ENCODE measurements around the gene HOXA11.
A peak's percentile ranks its signal among the peaks of the same experiment; 100 is the strongest.

HOXA11 gene

GRCh38 chr7:27180431-27181420 lies 4.3 kb downstream of the HOXA11 start:
- DNase-seq (ENCODE audit: low spot score) = no peak

DNA sequence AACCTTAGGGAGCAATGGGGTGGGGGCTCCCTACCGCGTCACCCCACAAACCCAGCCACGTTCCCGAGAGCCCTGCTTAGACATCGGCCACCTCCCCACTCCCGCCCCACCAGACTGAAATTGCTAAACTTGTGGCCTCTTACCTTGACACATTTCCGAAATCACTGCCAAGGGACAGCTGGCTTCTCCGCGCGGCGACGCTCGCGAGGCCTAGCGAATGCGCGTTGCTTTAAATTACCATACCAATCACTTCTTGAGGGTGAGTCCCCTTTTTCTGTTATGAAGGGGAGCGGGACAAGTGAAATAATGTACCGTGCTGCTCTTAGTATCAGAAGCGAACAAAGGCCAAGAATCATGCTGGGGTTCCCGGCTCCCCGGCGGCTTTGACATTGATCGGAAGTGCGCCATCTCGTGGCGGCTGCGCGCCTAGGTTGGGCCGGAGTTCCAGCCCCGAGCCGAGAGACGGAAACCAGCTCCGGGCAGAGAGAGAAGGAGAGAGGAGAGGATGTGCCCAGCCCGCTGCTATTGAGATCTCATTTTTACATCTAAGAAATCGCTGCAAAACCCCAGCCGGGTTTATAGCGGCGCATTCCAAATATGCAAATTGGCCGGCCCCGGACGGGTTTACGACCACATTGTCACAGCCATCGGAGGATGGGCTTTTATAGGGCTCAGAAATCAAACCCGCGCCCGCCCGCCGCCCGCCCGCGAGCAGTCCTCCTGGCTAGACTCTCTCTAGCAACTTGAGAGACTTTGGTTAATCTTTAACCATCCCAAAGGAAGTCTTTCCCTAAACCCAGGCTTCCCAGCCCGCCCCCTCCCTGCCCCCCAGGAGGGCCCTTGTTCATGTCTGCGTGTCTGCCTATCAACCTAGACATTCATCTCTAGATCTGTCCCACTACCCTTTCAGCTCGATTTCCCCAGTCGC lies 5.3 kb downstream of the HOXA11 start:
- DNase-seq (ENCODE audit: low spot score) = peak; percentile 85

DNA sequence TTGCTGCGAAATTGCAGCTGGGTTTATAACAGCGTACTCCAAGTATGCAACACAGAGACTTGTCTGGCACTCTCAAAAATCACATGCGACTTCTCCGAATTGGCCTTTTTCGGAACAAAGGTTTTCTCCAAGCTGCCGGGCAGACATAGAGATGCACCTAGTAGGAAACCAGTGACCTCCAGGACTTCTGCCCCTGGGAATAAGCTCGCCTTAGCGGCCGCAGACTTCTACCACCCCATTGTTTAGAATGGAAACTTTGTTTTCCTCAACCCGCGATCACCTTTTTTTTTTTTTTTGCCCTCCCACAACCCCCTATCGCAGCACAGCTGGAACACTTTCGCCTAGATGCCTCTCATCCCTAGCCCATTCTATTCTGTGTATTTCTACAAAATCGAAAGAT lies 6.0 kb downstream of the HOXA11 start:
- DNase-seq (ENCODE audit: low spot score) = no peak

GRCh38 chr7:27178366-27178765 lies 6.7 kb downstream of the HOXA11 start:
- no peak for DNase-seq (ENCODE audit: low spot score)

DNA sequence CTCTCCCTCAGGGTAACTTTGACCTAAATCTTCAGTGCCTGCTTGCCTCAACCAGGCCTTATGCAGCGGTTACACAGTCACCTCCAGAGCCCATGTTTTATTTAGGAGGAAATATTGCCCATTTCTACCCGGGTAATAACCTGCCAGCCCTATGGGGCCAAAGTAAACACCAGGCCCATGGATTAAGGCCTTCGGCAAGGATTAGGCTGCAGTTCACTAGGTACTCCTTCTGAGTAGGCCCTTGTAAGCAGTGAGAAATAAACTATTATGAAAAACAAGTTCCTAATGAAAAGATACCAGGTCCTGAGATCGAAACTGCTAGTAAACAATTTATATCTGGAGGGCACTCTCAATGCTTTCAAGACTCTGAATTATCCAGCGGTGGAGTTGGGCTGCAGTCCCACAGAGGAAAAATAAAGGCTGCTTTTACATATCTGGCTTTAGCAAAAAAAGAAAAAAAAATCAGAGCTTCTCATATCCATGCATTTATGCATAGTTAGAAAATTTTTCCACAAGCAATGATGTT lies 7.2 kb downstream of the HOXA11 start:
- no peak for DNase-seq (ENCODE audit: low spot score)

- DNase-seq (ENCODE audit: low spot score) = no peak
These were observed 7.9 kb downstream of the HOXA11 start for GRCh38 chr7:27176962-27177794.

- DNase-seq (ENCODE audit: low spot score) = no peak
These were observed 8.5 kb downstream of the HOXA11 start for GRCh38 chr7:27176524-27176845.

DNA sequence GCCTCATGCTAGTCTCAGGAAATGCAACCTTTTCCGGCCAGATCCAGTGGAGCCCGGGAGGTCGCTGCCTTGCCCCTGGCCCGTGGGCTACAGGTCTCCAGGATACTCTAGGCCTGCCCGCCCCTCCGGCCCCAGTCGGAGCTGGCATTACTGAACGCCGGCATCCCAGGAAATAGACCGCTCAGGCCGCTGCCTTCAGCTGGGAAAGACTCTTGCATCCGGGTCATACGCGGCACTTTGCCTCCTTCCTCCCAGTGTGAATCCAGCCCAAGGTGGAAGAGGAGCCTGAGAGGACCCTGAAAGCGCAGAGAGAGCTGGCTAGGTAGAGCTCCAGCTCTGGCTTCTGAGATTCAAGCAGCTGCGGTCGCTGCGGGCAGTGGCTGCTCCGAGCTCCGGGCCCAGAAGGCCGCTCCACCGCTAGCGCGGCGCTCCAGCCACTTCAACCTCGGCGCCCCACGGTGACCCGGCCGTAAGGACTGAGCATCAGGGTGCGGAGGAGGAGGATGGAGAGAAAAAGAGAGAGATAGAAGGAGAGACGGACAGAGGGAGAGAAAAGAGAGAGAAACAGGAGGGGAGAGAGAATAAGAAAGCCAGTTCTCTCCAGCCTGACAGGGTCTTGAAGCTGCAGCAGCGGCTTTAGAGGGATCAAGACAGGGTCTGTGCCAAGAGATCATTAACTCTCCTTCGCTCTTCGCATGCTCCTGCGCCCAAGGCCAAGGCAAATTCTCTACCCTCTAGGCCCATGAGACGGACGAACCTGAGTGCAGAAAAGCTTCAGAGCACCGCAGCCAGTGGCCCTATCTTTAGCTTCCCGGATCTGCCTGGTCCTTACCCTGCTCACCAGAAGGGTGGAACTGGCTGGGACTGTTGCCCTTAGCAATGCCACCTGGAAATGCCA lies 9.2 kb downstream of the HOXA11 start:
- DNase-seq (ENCODE audit: low spot score) = no peak

DNA sequence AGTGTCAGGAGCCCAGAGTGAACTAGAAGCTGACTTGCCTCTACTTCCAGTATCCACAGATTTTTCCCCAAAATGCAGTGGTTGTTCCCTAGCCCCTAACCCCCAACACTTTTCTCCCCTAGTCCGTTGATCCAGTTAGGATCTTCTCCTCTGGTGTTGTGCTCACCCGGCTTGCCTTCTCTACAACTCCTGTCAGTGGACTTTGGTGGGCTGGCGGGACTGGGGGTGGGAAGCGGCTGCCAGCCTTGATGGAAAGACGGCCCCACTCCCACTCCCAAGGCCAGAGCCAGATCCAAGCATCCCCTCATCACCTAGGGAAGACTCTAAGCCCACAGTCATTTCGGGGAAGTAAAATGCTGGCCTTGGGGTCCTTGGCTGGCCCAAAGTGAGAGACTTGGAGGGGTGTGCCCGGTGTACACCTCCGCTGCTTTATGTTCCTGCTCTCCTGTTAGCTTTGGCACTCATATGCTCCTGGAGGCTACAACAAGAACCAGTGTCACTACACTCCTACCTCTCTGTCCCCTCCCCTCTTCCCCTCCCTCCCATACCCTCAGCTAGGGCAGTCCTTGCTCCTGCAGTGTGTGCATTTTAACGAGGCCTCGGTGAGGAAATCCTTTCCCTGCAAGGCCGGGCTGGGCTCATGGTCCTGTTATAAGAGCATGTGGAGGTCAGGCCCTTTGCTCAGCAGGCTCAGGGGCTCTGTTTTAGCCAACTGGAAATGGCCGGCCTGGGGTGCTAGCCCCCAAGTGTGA lies 10.0 kb downstream of the HOXA11 start:
- DNase-seq (ENCODE audit: low spot score) = no peak

- DNase-seq (ENCODE audit: low spot score) = no peak
These were observed 10.8 kb downstream of the HOXA11 start, which contains the start of gene HOXA10 for GRCh38 chr7:27173956-27174873. HOXA10 (minus strand) TSS chr7:27174320; CDS start chr7:27174306, 14 bp downstream.

DNA sequence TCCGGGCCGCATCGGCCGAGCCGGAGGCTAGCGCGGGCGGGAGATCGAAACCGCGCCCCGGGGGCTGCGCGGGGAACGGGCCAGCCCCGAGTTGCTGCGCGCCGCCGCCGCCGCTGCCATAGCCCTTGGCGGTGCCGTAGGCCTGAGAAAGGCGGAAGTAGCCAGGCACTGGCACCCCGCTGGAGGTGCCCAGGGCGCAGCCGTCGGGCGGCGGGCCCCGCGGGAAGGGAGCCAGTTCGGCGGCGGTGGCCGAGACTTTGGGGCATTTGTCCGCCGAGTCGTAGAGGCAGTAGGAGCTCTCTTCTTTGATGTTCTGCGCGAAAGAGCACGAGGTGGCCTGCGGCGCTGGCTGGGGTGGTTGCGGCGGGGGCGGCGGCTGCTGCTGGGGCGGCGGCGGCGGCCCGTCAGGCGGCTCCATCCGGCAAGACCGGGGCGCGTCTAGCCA lies 11.5 kb downstream of the HOXA11 start:
- no peak for DNase-seq (ENCODE audit: low spot score)

- DNase-seq (ENCODE audit: low spot score) = no peak
These were observed 12.1 kb downstream of the HOXA11 start for GRCh38 chr7:27172823-27173510.

- no peak for DNase-seq (ENCODE audit: low spot score)
These were observed 12.7 kb downstream of the HOXA11 start for GRCh38 chr7:27172315-27172774.

DNA sequence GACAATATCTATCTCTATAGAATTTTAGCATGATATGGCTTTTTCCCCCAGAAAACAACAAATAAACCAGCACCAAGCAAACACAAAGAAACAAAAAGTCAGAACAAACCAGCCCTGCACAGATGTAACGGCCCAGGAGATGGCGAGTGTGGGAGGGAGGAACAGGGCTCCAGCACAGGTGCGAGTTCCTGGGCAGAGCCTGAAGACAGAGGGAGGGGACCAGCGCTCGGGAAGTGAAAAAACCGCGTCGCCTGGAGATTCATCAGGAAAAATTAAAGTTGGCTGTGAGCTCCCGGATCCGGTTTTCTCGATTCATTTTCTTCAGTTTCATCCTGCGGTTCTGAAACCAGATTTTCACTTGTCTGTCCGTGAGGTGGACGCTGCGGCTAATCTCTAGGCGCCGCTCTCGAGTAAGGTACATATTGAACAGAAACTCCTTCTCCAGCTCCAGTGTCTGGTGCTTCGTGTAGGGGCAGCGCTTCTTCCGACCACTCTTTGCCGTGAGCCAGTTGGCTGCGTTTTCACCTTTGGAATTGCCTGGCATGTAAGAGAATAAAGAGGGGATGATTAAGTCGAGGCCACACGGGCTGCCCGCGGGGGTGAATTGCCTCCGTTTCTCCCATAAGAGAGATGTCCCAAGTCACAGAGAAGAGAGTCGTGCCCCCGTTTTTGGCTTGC lies 13.3 kb downstream of the HOXA11 start:
- DNase-seq (ENCODE audit: low spot score) = no peak

DNA sequence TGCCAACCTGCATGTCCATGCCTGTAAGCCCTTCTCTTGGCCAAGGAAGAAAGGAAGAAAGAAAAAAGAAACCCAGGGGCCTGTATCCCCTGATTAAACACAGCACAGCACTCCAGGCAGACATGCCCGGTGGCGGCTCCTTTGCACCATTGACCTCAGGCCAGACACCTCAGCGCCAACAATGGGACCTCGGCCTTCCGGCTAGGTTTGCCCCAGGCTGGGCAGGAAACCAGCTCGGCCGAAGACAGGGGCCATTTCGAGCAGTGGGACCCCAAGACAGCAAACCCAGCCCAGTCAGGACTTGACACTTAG lies 13.8 kb downstream of the HOXA11 start:
- DNase-seq (ENCODE audit: low spot score) = no peak

DNA sequence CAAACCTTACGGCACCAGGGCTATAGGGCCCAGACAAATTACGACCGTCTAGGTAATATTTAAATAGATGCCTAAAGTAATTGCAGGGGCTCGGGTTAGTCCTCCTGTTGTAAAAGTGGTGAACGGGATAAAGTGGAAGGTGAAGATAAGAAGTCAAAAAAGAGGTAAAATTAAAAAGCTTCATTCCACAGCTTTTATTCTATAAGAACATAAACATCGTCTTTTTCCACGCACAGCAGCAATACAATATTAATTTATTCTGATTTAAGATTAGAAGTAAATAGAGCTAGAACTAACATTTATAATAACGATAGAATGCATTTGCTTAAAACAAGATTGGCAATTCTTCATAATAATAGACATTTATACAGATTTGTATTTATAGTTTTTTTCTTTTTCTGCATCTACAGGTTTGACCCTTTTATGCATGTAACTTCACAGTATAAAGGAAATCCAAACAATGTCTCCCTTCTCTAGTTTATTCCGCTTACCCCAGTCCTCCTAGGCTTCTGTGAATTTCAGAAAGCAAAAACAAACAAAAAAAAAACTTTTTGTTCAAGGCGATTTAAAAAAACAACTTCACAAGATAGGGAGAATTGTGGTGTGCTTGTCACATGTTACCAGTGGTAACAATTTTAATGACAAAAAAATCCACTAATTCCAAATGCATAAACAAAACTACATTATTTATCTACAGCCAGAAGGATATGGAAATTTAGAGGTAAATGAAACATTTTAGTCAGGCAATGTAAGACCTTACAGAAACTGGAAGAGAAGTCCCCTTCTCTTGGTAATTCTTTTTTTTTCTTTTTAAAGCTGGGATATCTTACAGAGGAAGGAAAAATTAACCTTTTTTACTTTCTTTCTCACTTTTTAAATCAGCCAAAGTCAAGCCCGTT lies 14.4 kb downstream of the HOXA11 start:
- no peak for DNase-seq (ENCODE audit: low spot score)
